ENCODE results near the gene SLC16A8.
"Not testable (repeated sequence)": the region's sequence is repeated elsewhere in the genome, so short reads cannot be mapped to it uniquely, and the experiment has no call there.

Gene SLC16A8

GRCh38 chr22:38122616-38123015 is 38.6 kb upstream of the SLC16A8 start:
- in situ Hi-C loops (cut with HindIII; ENCODE audit: low sequenced_read_pairs): no loop called here
- no peak overlapping the region for H3K4me3 ChIP-seq (ENCODE audit: low read depth, low read length)
- DNase-seq (ENCODE audit: low read depth): no peak
- TF ChIP-seq CTCF (IDR thresholded peaks at IDR 0.05; ENCODE audit: low read depth, low read length, missing control alignments): no peak

- no peak overlapping the region for H3K4me3 ChIP-seq (ENCODE audit: low read depth, low read length)
- no peak for TF ChIP-seq CTCF (IDR thresholded peaks at IDR 0.05; ENCODE audit: low read depth, low read length, missing control alignments)
- in situ Hi-C loops (cut with HindIII; ENCODE audit: low sequenced_read_pairs): no loop called here
- no peak for DNase-seq (ENCODE audit: low read depth)
These were observed 36.6 kb upstream of the SLC16A8 start for GRCh38 chr22:38120359-38121110.

GRCh38 chr22:38118747-38119146 is 34.8 kb upstream of the SLC16A8 start:
- in situ Hi-C loops (cut with HindIII; ENCODE audit: low sequenced_read_pairs); DNase-seq (ENCODE audit: low read depth): not testable (repeated sequence)

GRCh38 chr22:38118182-38118581 is 34.2 kb upstream of the SLC16A8 start:
- in situ Hi-C loops (cut with HindIII; ENCODE audit: low sequenced_read_pairs): no loop called here
- TF ChIP-seq CTCF (IDR thresholded peaks at IDR 0.05; ENCODE audit: low read depth, low read length, missing control alignments): no peak
- DNase-seq (ENCODE audit: low read depth): no peak
- no peak overlapping the region for H3K4me3 ChIP-seq (ENCODE audit: low read depth, low read length)

More at GRCh38 chr22:38118747-38119146, 34.8 kb upstream of the SLC16A8 start:
- not testable (repeated sequence) for H3K4me3 ChIP-seq (ENCODE audit: low read depth, low read length)

- DNase-seq (ENCODE audit: low read depth); in situ Hi-C loops (cut with HindIII; ENCODE audit: low sequenced_read_pairs): not testable (repeated sequence)
These were observed 33.6 kb upstream of the SLC16A8 start for GRCh38 chr22:38117556-38117955.

GRCh38 chr22:38115423-38116205 is 31.6 kb upstream of the SLC16A8 start:
- no peak for DNase-seq (ENCODE audit: low read depth)
- H3K4me3 ChIP-seq (ENCODE audit: low read depth, low read length): no peak overlapping the region
- in situ Hi-C loops (cut with HindIII; ENCODE audit: low sequenced_read_pairs): no loop called here
- no peak for TF ChIP-seq CTCF (IDR thresholded peaks at IDR 0.05; ENCODE audit: low read depth, low read length, missing control alignments)

More at GRCh38 chr22:38117556-38117955, 33.6 kb upstream of the SLC16A8 start:
- H3K4me3 ChIP-seq (ENCODE audit: low read depth, low read length): not testable (repeated sequence)

- peak; percentile 70 for DNase-seq (ENCODE audit: low read depth)
- H3K4me3 ChIP-seq (ENCODE audit: low read depth, low read length): no peak overlapping the region
- in situ Hi-C loops (cut with HindIII; ENCODE audit: low sequenced_read_pairs): no loop called here
- peak; percentile 96 for TF ChIP-seq CTCF (IDR thresholded peaks at IDR 0.05; ENCODE audit: low read depth, low read length, missing control alignments)
These were observed 30.8 kb upstream of the SLC16A8 start for GRCh38 chr22:38114484-38115398.
